Lower lobe of right lung (tissue), 2 donors: Measurements from ENCODE around the gene CSN1S1. TPM values are rescaled to one million over a fixed set of nuclear protein-coding genes. Genes with fewer than 3 reads are reported as not detected.
"Not testable (repeated sequence)": the region's sequence is repeated elsewhere in the genome, so short reads cannot be mapped to it uniquely, and the experiment has no call there.

Experiments
- ATAC-seq, 2 donors: fragments of 200-7000 bp; cut with Tn5 transposase; one replicate each; pipeline ENCODE4 v1.9.1; 2020 to 2022; ENCODE audit warnings: mild to moderate bottlenecking in 2 of 2, moderate library complexity in 2 of 2
- DNase-seq: peaks from one replicate; pipeline ENCODE4 v3.0.0-alpha.2; 2020
- H3K27ac ChIP-seq: fragments of 200-600 bp; one replicate; pipeline ENCODE4 v1.8.0; 2022
- H3K27me3 ChIP-seq: fragments of 200-600 bp; one replicate; pipeline ENCODE4 v1.8.0; 2022; ENCODE audit warnings: low read depth
- H3K36me3 ChIP-seq: fragments of 200-600 bp; one replicate; pipeline ENCODE4 v1.8.0; 2022; ENCODE audit warnings: mild to moderate bottlenecking
- H3K4me1 ChIP-seq: fragments of 200-600 bp; one replicate; pipeline ENCODE4 v1.8.0; 2022
- H3K4me3 ChIP-seq: fragments of 200-600 bp; one replicate; pipeline ENCODE4 v1.8.0; 2022; ENCODE audit warnings: mild to moderate bottlenecking
- H3K9me3 ChIP-seq: fragments of 200-600 bp; one replicate; pipeline ENCODE4 v1.8.0; 2022
- intact Hi-C: fragments of 100-400 bp; cut with DNase I; formaldehyde crosslinking; loops from one replicate; pipeline ENCODE4 v1.11.0; 2022
- total RNA-seq: library from RNA; stranded (reverse); fragmentation: NEBNext Ultra II Directional; extraction: Animal tissue kit (Norgen Biotek cat#: 25700); gene quantifications from one replicate; pipeline ENCODE4 v1.2.1, GENCODE V29; 2021
- TF ChIP-seq, protein P1 (sequence below): fragments of 200-600 bp; IDR thresholded peaks from one replicate; pipeline ENCODE4 v1.8.0; 2022; ENCODE audit warnings: antibody characterized with exemption, mild to moderate bottlenecking
- donor health status: DM: no; HTN: yes; CAD: no; lungs with severe emphysema.

CSN1S1 gene
- total RNA-seq, 1 donor from 2014 or later: not detected

DNA sequence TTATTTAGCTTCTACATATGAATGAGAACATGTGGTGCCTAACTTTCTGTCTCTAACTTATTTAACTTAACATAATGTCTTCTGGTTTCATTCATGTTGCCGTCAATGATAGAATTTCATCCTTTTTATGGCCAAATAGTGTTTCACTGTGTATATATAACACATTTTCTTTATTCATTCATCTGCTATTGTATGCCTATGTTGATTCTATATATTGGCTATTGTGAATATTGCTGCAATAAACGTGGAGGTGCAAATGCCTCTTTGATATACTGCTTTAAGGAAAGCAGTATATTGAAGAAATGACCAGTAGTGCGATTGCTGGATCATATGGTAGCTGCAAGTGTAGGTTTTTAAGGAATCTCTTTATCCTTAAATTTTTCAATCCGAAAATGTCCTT, 10.0 kb upstream of the CSN1S1 start:
- no peak for ATAC-seq

GRCh38 chr4:69923782-69924410, 7.0 kb upstream of the CSN1S1 start:
- H3K36me3 ChIP-seq, H3K27ac ChIP-seq, H3K27me3 ChIP-seq, H3K4me1 ChIP-seq, ATAC-seq, H3K9me3 ChIP-seq, intact Hi-C loops, DNase-seq, H3K4me3 ChIP-seq: not testable (repeated sequence)

More for the DNA sequence above, 10.0 kb upstream of the CSN1S1 start:
- H3K27ac ChIP-seq: no peak overlapping the region
- no peak overlapping the region for H3K4me3 ChIP-seq
- no peak for DNase-seq
- no peaks in the 10 kb centered on the region for H3K9me3 ChIP-seq
- TF ChIP-seq, protein P1, sequence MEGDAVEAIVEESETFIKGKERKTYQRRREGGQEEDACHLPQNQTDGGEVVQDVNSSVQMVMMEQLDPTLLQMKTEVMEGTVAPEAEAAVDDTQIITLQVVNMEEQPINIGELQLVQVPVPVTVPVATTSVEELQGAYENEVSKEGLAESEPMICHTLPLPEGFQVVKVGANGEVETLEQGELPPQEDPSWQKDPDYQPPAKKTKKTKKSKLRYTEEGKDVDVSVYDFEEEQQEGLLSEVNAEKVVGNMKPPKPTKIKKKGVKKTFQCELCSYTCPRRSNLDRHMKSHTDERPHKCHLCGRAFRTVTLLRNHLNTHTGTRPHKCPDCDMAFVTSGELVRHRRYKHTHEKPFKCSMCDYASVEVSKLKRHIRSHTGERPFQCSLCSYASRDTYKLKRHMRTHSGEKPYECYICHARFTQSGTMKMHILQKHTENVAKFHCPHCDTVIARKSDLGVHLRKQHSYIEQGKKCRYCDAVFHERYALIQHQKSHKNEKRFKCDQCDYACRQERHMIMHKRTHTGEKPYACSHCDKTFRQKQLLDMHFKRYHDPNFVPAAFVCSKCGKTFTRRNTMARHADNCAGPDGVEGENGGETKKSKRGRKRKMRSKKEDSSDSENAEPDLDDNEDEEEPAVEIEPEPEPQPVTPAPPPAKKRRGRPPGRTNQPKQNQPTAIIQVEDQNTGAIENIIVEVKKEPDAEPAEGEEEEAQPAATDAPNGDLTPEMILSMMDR: no peak
- no peaks in the 10 kb centered on the region for H3K36me3 ChIP-seq
- H3K4me1 ChIP-seq: no peaks in the 10 kb centered on the region
- intact Hi-C loops: no loop called here
- H3K27me3 ChIP-seq: no peaks in the 10 kb centered on the region

GRCh38 chr4:69934150-69934549, 3.3 kb downstream of the CSN1S1 start:
- H3K36me3 ChIP-seq: no peaks in the 10 kb centered on the region
- no peak for ATAC-seq
- DNase-seq: no peak
- H3K27ac ChIP-seq: no peak overlapping the region
- H3K4me3 ChIP-seq: no peak overlapping the region
- no peaks in the 10 kb centered on the region for H3K4me1 ChIP-seq
- H3K9me3 ChIP-seq: no peaks in the 10 kb centered on the region
- intact Hi-C loops: no loop called here
- H3K27me3 ChIP-seq: no peaks in the 10 kb centered on the region
- TF ChIP-seq, protein P1: no peak

GRCh38 chr4:69936566-69936965, 5.7 kb downstream of the CSN1S1 start:
- no peak for DNase-seq

GRCh38 chr4:69951602-69952001, 20.7 kb downstream of the CSN1S1 start:
- Histone ChIP-seq H3K4me1 (no peaks in the 10 kb centered on the region), H3K27me3 (no peaks in the 10 kb centered on the region), H3K27ac (no peak overlapping the region), H3K4me3 (no peak overlapping the region), H3K36me3 (no peaks in the 10 kb centered on the region), H3K9me3 (no peaks in the 10 kb centered on the region)
- DNase-seq (no peak), ATAC-seq (no peak)
- TF ChIP-seq, protein P1: no peak
- intact Hi-C loops: no loop called here

More at GRCh38 chr4:69936566-69936965, 5.7 kb downstream of the CSN1S1 start:
- Histone ChIP-seq H3K9me3 (no peaks in the 10 kb centered on the region), H3K27me3 (no peaks in the 10 kb centered on the region), H3K4me3 (no peak overlapping the region), H3K36me3 (no peaks in the 10 kb centered on the region), H3K27ac (no peak overlapping the region), H3K4me1 (no peaks in the 10 kb centered on the region)
- TF ChIP-seq, protein P1: no peak
- ATAC-seq: no peak
- intact Hi-C loops: no loop called here

- no peaks in the 10 kb centered on the region for H3K36me3 ChIP-seq
- TF ChIP-seq, protein P1: no peak
- H3K4me3 ChIP-seq: no peak overlapping the region
- DNase-seq (no peak), ATAC-seq (no peak)
- no peaks in the 10 kb centered on the region for H3K27me3 ChIP-seq
- H3K27ac ChIP-seq: no peak overlapping the region
- no peaks in the 10 kb centered on the region for H3K4me1 ChIP-seq
- intact Hi-C loops: no loop called here
- H3K9me3 ChIP-seq: no peaks in the 10 kb centered on the region
These were observed 26.3 kb downstream of the CSN1S1 start for GRCh38 chr4:69957209-69957608.
